Left kidney (tissue), 2 donors: ENCODE results near the gene DTYMK. TPM values are rescaled to one million over a fixed set of nuclear protein-coding genes. Genes with fewer than 3 reads are reported as not detected.

ENCODE experiments used
- DNase-seq: peaks from one replicate; pipeline ENCODE4 v3.0.0-alpha.2; 2013
- polyA plus RNA-seq: library from polyadenylated mRNA; unstranded; fragments of 120-200 nt; gene quantifications from one replicate; pipeline ENCODE4 v1.2.1, GENCODE V29; 2013; ENCODE audit not compliant: insufficient read length

The DTYMK gene
- polyA plus RNA-seq, 1 donor, result 44.1 TPM

DNA sequence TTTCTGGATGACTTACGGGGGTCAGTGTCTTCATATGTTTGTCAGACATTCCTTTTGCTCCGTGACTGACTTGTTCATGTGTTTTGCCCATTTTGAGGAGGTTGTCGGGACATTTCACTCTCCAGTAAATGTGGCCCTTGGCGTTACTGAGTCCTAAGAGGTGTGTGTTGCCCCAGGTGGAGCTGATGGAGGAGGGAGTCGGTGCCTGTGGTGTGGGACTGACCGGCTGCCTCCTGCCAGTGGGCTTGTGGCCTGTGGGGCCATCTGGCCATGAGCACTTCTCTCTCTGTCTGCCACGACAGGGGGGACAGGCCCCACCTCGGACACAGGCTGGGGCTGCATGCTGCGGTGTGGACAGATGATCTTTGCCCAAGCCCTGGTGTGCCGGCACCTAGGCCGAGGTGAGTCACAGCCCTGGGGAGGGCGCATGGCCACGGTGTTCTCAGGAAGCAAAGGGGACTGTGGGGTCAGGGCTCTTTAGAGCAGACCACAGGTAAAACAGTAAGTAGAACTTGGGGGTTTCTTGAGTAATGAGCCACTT lies 33.3 kb downstream of the DTYMK start:
- DNase-seq, result no peak

DNA sequence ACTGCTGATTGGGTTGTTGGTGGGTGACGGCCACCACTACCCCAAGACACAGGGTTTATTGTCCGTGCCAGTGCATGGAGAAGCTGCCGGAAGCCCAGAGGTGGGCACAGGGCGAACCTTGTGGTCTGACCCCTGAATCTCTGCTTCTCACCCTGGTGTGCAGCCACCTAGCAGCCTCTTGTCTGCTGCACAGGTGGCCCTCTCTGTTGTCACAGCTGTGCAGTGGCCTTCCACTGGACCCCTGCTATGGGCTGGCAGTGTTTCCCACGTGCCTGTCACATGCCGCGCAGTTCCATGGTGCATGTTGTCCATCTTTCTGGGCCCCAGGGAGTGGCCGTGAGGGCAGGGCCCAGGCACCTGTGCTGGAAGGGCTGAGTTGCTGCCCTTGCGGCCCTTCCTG lies 33.9 kb downstream of the DTYMK start:
- DNase-seq, result no peak

DNA sequence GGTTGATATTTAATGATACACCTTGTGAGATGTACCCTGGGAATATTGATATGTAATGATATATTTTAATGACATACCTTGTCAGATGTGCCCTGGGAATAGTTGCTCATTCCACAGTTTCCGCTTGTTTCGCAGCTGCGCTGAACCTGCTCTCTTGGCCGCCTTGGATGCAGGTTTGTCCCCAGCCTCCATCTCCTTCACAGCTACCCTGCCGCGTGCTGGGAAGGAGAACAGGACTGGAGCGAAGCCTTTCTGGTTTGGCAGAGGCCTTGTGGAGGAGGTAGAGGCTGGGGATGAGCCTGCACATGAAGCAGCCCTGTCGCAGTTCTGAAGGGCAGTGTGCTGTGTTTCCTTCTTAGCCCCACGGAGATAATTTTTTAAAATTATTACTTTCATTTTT lies 34.5 kb downstream of the DTYMK start:
- no peak for DNase-seq

DNA sequence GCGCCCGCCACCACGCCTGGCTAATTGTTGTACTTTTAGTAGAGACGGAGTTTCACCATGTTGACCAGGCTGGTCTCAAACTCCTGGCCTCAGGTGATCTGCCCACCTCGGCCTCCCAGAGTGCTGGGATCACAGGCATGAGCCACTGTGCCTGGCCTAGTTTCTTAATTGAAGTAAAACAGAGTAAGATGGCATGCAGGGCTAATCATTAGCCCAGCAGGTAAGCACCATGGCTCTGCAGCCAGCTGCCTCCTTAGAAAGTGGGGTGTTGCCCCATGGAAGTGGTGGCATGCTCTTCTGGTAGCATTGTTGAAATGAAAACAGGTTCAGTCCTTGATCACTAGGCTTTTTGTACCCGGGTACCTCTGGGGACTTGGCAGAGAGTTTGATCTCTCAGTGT lies 36.7 kb downstream of the DTYMK start:
- DNase-seq, result no peak

DNA sequence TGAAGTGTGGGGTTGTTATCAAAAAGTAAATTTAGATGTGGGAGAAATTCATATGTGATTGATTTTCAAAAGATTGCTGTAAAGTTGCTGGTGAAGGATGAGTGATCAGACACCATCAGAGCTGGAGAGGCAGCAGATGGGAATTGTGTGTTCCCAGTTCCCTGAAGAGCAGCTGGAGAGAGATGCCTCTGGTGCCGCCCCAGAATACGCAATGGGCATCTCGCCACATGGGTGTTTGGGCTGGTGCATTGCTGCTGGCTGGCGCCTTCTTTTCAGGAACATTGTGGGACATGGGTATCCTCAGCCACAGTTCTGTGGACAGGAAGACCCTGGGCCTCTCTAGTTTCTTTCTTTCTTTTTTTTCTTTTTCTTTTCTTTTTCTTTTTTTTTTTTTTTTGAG lies 37.2 kb downstream of the DTYMK start:
- no peak for DNase-seq

DNA sequence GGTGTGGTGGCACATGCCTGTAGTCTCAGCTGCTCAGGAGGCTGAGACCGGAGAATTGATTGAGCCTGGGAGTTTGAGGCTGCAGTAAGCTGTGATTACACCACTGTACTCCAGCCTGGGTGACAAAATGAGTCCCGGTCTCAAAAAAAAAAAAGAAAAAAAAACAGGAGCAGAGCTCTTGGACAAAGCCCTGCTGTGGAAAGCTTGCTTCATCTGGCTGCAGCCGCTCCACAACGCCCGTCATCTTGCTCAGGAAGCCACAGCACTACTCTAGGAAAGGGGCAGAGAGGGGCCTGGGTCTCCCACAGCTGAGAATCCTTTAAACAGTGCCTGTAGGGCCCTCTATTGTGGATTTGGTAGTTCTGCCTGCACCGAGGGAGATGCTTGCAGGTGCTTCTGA lies 38.2 kb downstream of the DTYMK start:
- no peak for DNase-seq

DNA sequence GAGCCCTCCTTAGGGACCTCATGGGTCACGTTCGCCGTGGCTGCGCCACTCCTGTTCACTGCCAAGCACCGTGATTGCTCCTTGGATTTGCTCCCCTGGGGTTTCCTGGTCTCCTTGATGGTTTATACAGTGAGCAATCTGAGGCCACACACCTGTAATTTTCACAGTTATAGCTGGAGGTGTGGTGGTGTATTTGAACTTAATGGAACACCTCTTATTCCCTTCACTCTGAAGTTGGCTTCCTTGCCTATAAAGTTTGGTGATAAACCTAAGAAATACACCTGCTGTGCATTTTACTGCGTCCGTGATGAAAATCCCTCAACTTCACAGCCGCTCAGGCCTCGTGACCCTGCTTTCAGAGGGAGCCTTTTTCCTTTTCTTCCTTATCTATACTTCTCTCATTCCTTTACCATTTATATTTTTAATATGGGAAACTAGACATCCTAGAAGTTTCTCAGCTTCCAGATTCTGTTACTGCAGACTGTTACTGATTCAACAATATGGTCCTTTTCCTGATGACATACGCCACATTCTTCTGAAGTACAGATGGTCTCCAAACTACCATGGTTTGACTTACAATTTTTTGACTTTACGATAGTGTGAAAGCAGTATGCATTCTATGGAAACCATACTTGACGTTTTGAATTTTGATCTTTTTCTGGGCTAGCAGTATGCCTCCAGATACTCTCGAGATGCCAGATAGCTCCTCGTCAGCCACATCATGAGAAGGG lies 40.5 kb downstream of the DTYMK start:
- no peak for DNase-seq

DNA sequence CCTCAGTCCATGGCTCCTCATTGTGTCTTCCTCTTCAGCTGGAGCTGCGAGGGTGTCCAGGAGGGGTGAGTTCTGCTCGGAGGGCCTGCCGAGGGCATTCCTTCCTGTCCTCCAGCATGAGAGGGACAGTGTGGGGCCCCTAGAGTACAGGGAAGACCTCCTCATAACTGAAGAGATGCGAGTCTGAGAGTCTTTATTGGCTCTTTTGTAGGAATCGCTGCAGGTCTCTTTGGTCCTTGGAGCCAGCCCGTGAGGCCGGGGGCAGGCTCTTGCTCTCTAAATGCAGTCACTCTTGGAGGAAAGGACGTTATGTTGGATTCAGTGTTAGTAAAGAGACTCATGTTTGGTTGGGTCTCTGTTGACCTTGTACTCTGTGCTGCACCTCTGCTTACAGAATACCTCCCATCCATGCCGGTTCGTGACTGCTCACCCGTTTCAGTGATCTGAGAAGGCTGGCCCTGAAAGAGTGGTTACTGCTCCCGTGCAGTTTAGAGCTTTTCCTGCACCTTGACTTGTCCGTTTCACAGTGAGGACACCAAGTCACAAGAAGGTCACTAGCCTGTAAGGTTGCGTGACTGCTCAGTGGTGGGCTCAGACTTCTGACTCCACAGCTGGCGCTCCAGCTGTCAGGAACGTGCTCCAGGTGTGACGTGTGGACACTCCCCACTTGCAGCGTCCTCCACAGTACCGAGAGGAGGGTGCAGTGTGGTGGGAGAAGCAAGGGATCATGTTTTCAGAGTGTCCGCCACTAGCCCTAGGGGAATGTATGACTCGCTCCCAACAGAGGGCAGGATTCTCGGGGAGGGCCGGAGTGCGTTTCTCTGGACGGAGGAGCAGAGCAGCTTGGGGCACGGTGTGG lies 41.3 kb downstream of the DTYMK start:
- DNase-seq, result no peak

DNA sequence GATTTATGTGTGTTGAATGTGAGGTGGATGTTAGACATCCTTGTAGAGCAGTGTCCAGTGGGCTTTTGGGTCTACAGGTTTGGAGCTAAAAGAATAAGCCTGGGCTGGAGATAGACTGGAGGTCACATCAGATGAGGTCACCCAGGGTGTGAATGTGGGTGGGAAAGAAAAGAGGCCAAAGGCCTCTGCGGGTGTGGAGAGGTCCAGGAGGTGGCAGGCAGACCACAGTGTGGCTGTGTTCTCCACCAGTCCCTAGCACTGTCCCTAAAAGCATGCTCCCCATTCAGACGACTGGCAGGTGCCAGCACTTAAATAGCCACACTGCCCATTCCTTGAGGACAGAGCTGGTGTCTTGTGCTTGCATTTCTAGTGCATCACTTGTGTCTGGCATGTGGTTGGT lies 45.0 kb downstream of the DTYMK start:
- DNase-seq, result no peak

DNA sequence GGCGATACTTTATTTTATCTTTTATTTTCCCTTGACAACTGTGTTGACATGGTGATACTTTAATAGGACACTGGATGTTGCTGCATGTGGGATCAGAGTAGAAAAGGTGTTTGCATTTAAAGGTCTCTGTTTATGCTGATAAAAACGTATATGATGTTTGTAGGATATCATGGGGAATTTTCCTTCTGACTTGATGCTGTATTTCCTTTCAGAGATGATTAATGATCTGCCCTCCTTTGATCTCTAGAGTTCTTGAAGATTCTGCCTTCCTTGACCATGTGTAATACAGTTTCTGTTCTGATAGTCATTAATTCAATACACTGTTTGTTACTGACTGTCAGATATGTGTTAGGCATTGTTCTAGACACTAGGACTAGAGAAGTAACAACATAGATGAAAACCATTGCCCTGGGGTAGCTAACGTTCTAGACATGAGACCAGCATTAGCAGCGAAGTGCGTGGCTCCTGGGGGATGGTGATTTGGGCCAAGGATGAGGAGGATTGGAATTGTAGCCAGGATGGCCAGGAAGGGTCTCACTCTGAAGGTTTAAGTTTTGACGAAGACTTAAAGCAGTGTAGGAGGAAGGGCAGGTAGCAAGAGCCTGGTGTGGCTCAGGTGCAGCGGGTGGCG lies 46.3 kb downstream of the DTYMK start:
- DNase-seq, result no peak

DNA sequence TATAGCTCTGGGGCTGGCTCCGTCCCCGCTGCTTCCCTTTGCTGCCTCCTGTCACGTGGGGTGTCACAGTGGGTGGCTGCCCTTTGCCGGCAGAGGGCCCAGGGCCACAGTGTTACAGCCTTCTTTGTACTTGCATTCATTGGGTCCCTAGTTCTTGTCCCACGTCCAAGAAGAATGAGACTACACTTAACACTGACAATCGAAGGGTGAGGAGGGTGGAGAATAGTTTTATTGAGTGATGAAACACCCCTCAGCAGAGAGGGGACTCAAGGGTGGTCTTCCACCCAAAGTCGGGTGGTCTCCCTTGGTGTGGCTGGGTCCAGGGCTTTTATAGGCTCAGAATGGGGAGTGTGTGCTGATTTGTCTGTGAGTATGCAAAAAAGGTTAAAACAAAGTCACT lies 47.2 kb downstream of the DTYMK start:
- DNase-seq, result no peak

DNA sequence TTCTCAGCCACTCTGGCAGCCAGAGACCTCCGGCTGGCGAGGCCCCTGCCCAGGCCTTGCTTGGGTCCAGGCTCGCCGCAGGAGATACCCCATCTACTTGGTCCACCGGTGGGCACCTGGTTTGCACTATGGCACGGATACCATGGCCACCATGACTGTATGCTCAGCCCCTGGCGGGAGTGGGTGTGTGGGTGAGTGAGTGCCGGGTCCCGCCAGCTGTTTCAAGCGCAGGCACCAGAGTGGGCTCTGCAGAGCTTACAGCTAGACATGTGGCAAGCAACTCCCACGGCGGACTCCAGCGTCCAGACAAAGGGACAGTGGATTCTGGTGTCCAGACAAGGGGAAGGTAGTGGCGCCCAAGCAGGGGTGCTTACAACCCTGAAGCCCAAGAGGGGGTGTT lies 47.7 kb downstream of the DTYMK start:
- no peak for DNase-seq

DNA sequence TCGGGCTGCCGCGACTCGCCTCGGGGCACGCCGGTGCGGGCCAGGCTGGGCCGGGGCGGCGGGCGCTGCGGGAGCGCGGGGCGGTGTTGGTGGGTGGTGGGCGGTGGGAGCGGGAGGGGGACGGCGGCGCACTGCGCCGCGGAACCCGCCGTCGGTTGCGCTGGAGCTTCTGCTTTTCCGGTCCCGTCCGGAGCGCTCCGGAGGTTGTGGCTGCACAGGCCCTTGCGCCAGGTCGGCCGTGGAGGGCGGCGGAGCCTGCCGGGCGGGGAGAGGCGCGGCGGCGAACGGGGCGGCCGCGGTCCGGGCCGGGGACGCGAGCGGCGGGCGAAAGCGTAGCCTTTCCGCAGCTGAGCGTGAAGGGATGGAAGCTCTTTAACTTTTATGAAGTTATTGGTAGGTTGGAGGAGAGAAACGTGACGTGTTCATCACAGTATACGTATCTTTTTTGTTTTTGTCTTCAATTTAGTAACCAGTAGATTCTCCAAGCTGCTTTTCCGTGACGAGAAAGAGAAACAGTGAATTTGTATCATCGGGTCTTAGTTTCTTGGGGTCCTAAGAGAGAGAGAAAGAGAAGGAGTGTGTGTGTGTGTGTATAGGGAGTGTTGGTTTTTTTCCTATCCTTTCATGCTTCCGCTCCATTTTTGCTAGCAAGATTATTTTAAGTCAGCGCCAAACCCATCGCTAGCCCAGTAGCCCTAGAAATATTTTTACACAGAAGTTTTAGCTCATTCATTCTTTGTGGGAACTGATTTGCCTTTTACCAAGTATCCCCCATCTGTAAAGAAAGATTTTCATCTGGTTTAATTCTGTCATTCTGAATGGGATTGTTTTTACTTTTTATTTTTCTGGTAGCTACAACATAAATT lies 48.6 kb downstream of the DTYMK start:
- no peak for DNase-seq

DNA sequence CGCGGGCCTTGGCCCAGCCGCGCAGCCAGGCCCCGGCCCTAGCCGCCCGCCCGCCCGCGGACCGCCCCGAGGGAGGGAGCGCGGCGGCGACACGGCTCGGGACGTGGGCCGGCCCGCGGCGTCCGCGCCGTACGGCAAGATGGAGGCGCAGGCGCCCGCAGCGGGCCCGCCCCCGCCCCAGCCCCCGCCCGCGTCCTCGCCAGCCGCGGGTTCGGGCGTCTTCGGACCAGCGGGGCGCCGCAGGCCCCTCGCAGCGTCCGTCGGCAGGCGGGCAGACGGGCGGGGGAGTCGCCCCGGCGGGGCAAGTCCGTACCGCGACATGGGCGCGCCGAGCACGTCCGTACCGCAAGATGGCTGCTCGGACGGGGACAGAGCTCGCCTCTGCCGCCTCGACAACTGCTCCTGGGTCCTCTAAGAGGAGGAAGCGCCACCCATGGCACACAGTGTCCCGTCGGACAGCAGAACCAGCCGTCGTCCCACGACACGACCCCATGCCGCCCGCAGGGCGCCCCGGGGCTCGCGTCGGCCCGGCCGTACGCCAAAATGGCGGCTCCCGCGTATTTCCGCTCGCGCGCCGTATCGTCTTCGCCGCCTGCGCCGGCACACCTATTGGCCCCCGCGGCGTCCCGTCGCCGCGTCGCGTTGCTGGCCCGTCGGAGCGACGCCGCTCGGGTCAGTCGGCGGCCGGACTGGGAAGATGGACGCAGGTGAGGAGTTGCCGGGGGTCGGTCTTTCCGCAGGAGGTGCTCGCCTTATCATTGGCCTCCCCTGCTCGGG lies 49.4 kb downstream of the DTYMK start, which contains the start of the genes ATG4B and THAP4:
Gene ATG4B, plus strand, starts transcription at position 676 of the 777 bp plus-strand sequence. Its CDS starts 22 bp downstream, at position 698.
Gene THAP4, minus strand, starts transcription at position 141 of the 777 bp plus-strand sequence. CDS start 141 bp downstream, outside the sequence.
- peak; percentile 86 for DNase-seq

DNA sequence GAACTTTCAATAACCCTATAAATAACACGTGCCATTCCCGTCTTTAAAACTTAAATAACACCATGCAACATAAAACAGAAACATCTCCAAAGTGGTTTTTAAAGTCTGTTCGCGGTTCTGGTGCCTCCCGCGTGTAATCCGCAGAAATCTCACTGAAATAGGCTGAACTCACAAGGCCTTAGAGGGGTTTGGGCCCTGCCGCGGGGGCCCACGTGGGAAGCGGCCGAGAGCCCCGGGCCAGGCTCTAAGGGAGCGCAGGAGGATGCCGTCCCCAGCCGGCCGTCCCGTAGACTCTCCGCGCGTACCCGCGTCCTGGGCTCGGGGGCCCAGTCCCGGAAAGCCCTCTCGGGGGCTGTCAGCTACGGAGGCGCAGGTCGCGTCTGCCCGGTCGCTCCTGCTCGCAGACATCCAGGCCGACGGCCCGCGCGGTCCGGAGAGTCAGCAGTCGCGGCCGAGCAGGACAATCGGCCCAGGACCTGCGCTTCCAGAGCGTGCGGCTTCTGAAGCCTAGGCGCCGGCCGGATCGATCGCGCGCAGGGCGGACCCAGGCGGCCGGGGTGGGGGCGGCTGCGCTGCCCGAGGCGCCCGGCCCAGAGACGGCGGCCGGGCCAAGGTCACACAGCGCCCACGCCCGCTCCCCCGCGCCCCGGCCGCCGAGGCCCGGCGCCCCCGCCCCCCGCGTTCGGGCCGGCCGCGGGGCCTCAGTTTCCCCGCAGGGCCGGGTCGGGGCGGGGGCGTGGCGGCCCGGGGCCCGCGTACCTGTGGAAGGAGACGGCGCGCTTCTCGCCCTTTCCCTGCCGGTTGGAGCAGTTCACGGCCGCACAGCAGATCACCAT lies 50.2 kb downstream of the DTYMK start:
- no peak for DNase-seq

DNA sequence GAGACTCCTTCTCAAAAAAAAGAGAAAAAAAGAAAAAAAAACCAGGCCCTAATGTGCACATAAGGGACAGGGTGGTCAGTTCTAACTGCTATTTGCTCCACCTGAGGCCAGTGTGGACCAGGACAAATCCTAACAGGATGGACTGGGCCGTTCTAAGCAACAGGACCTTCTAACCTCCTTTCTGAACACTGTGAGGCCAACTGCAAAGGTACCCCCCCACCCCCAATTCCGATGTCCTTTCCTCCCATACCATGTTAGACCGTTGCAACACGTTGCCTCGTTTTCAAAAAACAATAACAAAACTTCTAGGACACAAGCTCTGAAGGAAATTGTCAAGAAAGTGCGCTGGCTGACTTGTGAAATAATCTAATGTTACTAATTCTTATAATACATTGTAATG lies 50.9 kb downstream of the DTYMK start:
- DNase-seq, result no peak

DNA sequence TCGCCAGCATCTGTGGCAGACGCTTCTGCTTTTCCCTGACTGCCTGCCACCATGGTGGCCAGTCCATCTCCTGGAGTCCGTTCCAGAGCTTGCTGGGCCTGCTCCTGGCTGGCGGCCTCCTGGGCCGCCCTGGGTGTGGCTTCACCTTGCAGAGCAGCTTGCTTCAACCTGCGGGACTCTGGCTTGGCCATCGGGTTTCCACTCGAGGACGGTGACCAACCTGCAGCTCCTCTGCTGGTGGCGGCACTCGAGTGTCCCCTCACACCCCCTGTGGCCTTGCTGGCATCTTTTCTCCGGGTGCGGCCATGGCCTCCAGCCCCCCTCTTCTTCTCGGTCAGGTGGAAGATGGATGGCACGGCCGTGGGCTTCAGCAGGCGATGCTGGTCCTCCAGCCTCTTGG lies 53.1 kb downstream of the DTYMK start:
- DNase-seq, result no peak

DNA sequence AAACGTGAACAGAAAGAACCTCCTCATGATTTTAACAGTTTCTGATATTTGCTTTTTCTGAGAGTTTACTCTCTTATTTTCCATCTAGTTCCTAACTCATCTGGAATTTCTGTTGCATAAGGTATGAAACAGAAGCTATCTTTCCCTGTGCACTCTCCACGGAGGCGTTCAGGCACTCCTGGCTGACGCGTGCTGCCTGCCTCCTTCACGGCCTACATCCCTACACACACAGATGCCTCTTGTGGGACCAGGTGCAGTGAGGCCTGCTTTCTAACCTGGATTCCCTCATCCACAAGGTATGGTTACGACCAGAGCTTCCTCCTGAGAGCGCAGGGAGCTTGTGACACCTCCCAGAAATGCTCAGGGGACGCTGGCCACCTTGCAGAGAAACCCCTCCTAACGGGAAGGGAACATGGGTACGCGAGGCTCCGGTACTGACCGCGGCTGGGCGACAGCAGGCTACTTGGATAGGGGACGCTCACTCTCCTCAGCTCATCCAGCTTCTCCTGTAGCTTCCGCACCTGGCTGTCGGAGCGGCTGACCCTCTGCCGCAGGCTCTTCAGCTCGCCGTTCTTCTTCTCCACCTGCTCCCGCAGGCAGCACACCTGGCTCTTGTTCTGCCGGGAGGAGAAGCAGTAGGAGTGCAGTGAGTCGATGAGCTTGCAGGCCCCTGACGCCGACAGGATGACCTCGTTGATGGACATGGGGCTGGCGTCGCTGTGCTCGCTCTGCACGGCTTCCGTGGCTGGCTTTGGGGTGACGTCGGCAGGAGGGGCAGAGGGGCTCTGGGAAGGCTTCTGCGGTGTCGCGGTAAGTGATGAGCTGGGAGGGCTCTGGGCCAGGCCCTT lies 53.9 kb downstream of the DTYMK start:
- no peak for DNase-seq
